ENCODE measurements around the gene OR2B2.

OR2B2 gene

GRCh38 chr6:27899543-27899942, 12.7 kb downstream of the OR2B2 start:
- no peak for TF ChIP-seq CTCF (IDR thresholded peaks at IDR 0.05; ENCODE audit: insufficient read depth, low read depth, low read length, missing control alignments)
- H3K4me3 ChIP-seq (ENCODE audit: low read length), result no peak overlapping the region
- DNase-seq (ENCODE audit: low read depth), result no peak

GRCh38 chr6:27897580-27898206, 14.5 kb downstream of the OR2B2 start:
- no peak overlapping the region for H3K4me3 ChIP-seq (ENCODE audit: low read length)
- no peak for TF ChIP-seq CTCF (IDR thresholded peaks at IDR 0.05; ENCODE audit: insufficient read depth, low read depth, low read length, missing control alignments)
- no peak for DNase-seq (ENCODE audit: low read depth)

- TF ChIP-seq CTCF (IDR thresholded peaks at IDR 0.05; ENCODE audit: insufficient read depth, low read depth, low read length, missing control alignments), result no peak
- no peak for DNase-seq (ENCODE audit: low read depth)
- H3K4me3 ChIP-seq (ENCODE audit: low read length), result no peak overlapping the region
These were observed 15.8 kb downstream of the OR2B2 start for GRCh38 chr6:27896398-27896796.

- H3K4me3 ChIP-seq (ENCODE audit: low read length), result peak overlapping the region; percentile 98
- peak; percentile 83 for DNase-seq (ENCODE audit: low read depth)
- TF ChIP-seq CTCF (IDR thresholded peaks at IDR 0.05; ENCODE audit: insufficient read depth, low read depth, low read length, missing control alignments), result peak; percentile 92
These were observed 17.1 kb downstream of the OR2B2 start for GRCh38 chr6:27894839-27895762.

GRCh38 chr6:27893836-27894807, 18.1 kb downstream of the OR2B2 start:
- no peak for TF ChIP-seq CTCF (IDR thresholded peaks at IDR 0.05; ENCODE audit: insufficient read depth, low read depth, low read length, missing control alignments)
- DNase-seq (ENCODE audit: low read depth), result peak; percentile 95
- H3K4me3 ChIP-seq (ENCODE audit: low read length), result peak overlapping the region; percentile 98

- H3K4me3 ChIP-seq (ENCODE audit: low read length), result peak overlapping the region; percentile 98
- no peak for TF ChIP-seq CTCF (IDR thresholded peaks at IDR 0.05; ENCODE audit: insufficient read depth, low read depth, low read length, missing control alignments)
- DNase-seq (ENCODE audit: low read depth), result peak; percentile 97
These were observed 18.9 kb downstream of the OR2B2 start for GRCh38 chr6:27893059-27893835.

Data from epithelial cell of esophagus (primary cell).